Measurements from ENCODE around the gene MRPL53.
A peak's percentile ranks its signal among the peaks of the same experiment; 100 is the strongest.
"Not testable (repeated sequence)": the region's sequence is repeated elsewhere in the genome, so short reads cannot be mapped to it uniquely, and the experiment has no call there.

Gene MRPL53

DNA sequence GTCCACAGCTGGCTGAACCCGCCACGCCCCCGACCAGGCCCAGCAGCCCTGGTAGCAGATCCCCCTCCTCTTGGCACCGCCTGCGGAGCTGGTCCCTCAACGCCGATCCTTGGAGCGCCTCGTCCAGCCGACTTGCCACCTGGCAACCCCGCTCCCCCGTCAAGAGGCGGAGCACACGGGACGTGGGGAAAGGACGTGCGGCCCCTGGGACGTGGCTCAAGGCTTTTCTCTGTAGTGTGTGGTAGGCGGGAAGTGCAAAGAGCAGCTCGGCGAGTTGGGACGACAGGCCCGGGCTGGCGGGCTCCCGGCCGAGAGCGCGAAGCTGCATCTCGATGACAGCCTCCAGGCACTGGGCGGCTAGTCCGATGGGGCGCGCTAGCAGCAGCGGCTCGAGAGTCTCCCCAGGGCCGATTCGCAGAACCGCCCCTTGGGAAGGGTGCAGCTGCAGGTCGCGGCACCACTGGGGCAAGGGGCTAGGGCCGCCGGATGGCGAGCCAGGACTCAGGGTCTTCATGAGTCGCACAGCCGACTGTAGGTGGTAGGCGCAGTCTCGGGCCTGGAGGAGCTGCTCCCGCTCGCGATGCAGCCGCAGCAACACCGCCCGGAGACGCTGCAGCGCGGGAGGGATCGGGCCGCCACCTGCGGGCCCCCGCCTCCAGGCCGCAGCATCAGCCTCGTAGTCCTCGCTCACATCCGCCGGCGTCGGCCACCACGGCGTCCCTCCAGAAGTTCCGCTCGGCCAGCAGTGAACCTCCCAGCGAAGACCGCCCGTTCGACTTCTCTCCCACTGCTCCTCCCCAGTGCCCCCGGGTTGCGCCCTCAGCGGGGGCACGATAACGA is 9.7 kb upstream of the MRPL53 start:
- DNase-seq (ENCODE audit: low spot score), result no peak

DNA sequence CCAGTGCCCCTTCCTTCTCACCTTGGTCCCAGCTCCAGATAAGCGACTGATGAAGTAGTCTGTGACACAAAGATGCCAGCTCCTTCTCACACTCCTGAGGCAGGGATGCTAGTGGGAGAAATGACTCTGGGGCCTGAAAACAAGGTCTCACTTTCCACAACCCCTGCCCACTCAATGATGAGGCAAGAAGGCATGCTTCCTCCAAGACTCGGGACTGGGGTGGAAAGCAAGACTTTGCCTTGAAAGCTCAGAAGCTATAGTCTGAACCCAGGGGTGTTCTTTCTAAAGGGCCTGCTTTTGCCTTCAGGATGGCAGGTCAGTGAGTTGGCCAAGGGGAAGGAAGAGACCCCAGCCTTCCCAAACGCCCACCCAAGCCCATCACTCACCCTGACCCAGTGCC is 9.0 kb upstream of the MRPL53 start:
- DNase-seq (ENCODE audit: low spot score), result no peak

DNA sequence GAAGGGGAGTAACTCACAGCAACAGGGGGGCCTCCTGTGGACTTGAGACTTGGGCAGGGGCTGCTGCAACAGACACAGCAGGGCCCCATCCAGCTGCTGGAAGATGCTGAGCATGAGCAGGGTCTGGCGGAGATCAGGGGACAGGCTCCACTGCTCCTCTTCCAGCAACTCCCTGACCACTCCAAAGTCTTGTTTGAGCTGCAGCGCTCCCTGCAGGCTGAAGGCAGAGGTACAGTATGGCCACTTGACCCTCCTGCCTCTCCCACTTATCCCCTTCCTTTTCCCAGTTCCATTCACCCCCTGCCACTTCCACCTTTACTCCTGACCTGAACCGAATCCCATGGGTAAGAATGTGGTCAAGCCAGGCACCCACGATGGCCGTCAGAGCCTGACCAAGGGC is 2.4 kb upstream of the MRPL53 start:
- no peak for DNase-seq (ENCODE audit: low spot score)

DNA sequence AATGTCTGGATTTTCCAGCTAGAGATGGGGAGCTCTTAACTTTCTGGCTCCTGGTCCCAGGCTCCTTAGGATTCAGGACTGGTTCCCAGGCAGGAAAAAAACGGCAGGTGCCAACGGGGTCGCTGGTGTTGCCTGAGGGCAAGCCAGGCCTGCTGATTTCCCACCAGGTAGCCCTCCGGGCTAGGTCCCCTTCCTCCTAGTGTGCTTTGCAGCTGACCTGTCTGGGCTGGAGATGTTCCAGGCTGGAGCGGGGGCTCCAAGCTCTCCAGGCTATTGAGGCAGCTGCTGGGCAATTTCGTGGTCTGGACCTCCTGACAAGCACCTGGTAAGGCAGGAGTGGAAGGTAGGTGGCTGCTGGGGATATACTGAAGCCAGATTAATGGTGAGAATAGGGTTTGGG is 2.0 kb upstream of the MRPL53 start:
- DNase-seq (ENCODE audit: low spot score), result no peak

DNA sequence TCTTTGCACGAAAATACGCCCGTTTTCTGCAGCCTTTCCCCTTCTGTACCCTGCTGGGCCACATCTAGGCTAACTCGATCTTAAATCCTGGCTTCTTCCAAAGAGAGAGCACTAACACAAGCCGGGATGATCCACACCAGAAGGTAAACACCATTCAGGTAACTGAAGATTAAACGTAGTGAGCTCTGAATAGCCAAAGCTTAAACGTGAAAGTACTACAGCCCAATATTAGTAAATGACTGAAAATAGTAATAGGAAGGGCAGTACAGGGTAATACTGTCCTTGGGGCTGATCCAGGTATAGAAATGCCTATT is 422 bp upstream of the MRPL53 start:
- DNase-seq (ENCODE audit: low spot score), result no peak

DNA sequence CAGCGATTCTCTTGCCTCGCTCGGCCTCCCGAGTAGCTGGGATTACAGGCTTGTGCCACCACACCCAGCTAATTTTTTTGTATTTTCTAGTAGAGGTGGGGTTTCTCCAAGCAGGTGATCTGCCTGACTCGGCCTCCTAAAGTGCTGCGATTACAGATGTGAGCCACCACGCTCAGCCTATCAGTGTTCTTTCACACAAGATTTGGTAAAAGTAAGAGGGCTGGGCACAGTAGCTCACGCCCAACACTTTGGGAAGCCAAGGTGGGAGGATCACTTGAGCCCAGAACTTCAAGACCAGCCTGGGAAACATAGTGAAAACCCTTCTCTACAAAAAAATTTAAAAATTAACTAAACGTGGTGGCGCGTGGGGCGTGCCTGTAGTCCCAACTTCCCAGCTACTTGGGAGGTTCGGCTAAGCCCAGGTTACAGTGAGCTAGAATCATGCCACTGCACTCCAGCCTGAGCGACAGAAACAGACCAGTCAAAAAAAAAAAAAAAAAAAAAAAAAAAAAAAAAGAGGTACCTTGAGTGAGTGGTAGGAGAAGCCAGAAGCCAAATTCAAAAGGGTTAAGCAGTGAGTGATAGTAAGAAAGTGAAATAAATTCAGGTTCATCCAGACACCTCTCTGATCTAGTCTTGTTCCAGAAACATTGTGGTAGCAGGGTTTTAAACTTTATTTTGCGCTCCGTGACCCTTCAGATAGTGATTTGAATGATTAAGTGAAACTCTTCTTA is 981 bp downstream of the MRPL53 start:
- DNase-seq (ENCODE audit: low spot score), result no peak

DNA sequence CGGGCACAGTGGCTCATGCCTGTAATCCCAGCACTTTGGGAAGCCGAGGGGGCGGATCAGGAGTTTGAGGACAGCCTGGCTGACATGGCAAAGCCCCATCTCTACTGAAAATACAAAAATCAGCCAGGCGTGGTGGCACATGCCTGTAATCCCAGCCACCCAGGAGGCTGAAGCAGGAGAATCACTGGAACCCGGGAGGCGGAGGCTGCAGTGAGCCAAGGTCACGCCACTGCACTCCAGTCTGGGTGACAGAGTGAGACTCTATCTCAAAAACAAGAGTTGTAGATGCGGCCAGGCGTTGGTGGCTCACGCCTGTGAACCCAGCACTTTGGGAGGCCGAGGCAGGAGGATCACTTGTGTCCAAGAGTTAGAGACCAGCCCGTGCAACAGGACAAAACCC is 1.7 kb downstream of the MRPL53 start:
- not testable (repeated sequence) for DNase-seq (ENCODE audit: low spot score)

DNA sequence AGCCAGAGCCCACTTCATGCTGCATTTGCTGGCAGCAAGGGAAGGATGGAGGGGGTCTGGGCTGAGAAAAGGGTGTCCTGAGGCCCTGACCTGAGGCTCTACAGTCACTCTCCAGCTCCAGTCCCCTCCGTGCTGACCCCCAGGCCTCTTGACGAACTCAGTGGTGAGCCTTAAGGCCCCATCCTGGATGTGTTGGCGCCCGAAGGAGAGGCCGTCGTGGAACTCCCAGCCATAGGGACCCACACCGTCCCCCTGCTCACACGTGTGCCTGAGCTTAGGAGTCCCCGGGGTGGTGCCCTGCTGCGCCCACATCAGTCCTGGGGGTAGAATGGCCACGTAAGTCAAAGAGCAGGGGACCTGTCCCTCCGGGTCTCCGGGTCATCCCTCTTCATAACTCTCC is 8.1 kb downstream of the MRPL53 start:
- no peak for DNase-seq (ENCODE audit: low spot score)

DNA sequence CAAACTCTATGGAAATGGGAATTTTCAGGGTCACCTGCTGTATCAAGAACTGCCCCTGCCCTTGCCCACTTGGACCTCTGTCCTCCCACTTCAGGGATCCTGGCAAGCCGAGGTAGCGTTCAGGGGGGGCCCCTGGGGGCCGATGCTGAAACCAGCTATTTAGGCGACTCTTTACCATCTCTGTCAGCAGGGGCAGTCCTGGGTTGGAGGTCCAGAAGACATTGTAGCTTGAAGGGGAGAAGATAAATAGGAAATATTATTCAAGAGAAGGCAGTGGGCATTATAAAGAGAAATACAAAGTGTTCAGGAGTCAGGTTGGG is 9.7 kb downstream of the MRPL53 start:
- DNase-seq (ENCODE audit: low spot score), result no peak

DNA sequence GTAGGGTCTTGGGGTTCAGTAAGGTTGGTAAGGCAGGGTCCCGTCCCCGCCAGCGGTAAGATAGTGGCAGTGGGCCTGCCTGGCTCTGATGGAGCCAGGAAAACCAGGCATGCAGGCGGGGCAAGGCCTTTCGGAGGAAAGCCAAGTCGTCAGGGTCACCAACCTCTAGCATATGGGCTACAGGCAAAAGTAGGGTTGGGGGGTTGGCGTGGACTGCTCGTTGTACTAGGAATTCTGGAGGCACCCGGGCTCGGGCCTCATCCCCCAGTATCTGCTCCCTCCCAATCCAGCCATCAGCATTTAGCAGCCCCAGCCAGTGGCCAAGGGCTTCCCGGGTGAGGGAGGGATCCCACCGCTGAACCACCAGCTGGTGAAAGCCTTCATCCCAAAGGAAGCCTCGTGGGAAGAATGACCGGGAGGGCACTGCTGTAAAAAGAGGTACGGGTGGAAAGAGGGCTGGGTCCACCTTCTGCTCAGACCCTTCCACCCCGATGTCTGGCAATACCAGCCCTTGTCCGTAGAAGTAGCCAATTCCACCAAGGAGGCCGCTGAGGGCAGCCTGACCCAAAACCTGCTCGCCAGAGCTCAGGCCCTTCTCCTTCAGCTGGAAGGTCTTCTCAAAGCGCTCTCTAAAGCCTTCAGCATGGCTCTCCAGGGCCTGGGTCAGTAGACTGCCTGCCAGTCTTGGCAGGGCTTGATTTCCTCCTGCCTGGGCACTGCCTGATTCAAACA is 10.3 kb downstream of the MRPL53 start:
- no peak for DNase-seq (ENCODE audit: low spot score)

DNA sequence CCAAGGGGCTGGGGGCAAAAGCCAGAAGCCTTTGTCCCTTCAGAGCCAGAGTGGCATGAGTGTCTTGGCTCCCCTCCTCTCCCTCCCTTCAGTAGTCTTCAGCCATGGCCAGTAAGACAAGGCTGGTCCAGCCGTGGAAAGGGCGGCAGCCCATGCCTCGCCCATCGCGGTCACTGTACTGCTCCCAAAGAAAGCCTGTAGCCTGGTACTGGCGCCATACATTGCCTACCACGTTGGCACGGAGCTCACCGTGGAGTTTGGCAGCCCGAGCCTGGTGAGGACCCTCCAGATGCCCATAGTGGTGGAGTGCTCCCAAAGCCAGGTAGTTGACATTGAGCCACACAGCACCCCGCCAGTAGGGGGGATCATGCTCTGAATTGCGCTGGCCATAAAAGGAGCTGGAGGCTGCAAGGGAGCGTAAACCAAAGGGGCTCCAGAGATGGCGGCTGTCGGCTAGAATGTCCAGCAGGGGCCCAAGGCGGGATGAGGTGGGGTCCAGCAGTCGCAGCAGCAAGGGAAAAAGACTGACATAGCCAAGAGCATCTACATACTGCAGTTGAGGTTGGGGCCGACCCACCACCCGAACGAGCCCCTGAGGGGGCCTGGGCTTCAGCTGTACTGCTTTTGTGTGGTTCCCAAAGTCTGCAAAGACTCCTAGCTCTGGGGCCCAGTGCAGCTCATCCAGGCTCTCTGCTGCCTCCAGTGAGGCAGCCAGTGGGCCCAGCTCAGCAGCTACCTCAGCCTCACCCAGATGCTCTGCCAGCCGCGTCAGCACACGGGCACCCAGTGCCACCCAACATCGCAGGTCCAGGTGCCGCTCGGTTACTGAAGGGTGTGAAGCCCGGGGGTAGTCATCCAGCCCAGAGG is 11.1 kb downstream of the MRPL53 start:
- no peak for DNase-seq (ENCODE audit: low spot score)

DNA sequence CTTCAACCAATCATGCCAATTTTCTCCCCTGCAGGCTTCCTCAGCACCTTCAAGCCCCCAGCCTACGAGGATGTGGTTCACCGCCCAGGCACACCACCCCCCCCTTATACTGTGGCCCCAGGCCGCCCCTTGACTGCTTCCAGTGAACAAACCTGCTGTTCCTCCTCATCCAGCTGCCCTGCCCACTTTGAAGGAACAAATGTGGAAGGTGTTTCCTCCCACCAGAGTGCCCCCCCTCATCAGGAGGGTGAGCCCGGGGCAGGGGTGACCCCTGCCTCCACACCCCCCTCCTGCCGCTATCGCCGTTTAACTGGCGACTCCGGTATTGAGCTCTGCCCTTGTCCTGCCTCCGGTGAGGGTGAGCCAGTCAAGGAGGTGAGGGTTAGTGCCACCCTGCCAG is 12.3 kb downstream of the MRPL53 start:
- DNase-seq (ENCODE audit: low spot score), result not testable (repeated sequence)

DNA sequence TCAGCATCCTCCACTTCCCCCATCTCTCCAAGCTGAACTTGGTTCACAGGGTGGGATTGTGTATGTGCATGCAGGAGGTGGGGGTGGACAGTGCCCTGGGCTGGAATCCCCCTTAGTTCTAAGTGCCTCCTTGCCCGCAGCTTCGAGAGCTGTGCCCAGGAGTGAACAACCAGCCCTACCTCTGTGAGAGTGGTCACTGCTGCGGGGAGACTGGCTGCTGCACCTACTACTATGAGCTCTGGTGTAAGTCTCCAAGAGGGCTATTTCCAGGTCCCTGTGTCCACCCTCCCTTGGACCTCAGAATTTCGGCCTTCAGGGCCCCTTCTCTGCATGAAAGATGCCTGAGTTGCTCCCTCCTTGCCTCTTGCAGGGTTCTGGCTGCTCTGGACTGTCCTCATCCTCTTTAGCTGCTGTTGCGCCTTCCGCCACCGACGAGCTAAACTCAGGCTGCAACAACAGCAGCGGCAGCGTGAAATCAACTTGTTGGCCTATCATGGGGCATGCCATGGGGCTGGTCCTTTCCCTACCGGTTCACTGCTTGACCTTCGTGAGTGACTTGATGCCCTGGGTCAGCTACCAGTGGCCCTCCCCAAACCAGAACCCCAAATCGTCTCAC is 12.9 kb downstream of the MRPL53 start:
- DNase-seq (ENCODE audit: low spot score), result not testable (repeated sequence)

DNA sequence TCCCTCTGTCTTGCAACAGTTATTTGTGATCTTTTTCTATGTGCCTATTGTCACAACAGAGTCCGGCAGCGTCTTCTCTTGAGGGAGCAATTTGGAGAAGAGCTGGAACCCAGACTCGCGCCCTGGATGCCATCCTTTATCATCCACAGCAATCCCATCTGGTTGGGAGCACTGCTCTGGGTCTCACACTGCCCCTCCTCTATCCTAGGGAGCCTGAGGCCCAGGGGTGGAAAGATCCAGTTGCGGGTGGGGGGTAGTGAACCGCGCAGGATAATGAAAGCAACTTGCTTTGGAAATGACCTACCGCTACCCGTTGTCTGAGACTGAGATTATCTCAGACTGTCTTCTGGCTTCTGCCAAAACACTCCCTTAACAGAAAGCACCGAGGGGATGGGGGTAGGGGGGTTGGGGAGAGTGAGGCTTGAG is 13.5 kb downstream of the MRPL53 start:
- DNase-seq (ENCODE audit: low spot score), result no peak

DNA sequence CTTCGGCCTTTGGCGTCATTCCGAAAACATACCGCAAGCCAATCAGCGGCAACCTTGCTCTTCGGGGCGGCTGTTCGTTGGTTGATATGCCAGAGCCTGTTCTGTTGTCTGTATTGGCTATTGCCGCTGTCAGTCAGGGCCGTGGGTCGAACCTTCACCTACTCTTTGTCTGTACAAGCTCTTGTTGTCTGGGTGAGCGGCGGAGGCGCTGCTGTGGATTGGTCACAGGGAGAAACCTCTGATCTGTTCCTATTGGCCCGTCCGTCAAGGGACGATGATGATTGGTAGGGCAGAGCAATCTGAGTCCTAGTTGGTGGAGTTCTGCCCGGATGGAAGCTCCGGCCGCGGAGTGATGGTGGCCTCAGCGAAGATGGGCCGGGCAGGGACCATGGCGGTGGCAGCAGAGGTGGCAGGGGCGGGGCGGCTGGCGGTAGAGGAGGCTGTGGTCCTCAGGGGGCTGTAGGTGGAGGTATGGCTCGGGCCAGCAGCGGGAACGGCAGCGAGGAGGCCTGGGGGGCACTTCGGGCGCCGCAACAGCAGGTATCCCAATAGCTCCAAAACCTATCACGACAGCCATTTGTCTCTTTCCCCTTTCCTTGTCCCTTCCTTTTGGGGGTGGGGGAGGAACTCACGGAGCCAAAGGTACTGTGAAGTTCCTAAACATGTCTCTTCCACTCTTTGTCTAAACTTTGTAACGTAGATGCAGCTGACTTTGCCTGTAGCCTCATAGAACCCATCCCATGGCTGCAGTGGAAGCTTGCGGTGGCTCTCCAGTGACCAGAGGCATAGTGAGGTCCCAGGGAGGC is 14.1 kb downstream of the MRPL53 start, which contains the start of gene WBP1:
Gene WBP1 (plus strand): TSS at position 307 of the 806 bp plus-strand sequence. CDS start 165 bp downstream, at position 472.
- DNase-seq (ENCODE audit: low spot score), result peak; percentile 99

DNA sequence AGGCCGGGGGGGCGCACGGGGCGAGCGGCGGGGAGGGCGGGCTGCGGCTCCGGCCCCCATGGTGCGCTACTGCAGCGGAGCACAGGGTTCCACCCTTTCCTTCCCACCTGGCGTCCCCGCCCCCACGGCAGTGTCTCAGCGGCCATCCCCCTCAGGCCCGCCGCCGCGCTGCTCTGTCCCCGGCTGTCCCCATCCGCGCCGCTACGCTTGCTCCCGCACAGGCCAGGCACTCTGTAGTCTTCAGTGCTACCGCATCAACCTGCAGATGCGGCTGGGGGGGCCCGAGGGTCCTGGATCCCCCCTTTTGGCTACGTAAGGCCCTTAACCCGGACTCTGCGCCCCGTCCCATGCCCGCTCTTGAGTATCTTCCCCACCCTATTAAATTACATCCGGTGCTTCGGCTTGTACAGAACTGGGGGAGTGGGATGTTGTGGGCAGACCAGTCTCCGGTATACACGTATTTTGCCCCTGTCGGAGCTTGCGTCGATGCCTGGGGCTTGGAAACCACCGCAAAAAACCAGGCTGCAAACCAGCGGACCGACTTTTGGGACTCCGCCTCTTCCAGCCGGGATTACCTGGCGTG is 14.8 kb downstream of the MRPL53 start:
- peak; percentile 39 for DNase-seq (ENCODE audit: low spot score)

DNA sequence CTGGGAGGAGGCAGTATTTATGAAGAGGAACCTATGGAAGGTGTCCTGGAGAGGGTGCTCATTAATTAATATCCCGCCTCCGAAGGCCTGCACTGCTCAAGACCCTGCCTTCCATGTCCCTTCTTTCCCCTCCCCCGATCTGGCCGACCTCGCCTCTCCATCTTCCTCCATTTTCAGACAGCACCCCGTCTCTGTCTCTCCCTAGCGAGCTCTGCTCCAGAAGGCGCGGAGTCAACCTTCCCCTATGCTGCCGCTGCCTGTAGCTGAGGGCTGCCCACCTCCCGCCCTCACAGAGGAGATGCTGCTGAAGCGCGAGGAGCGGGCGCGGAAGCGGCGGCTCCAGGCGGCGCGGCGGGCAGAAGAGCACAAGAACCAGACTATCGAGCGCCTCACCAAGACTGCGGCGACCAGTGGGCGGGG is 15.3 kb downstream of the MRPL53 start:
- DNase-seq (ENCODE audit: low spot score), result no peak

DNA sequence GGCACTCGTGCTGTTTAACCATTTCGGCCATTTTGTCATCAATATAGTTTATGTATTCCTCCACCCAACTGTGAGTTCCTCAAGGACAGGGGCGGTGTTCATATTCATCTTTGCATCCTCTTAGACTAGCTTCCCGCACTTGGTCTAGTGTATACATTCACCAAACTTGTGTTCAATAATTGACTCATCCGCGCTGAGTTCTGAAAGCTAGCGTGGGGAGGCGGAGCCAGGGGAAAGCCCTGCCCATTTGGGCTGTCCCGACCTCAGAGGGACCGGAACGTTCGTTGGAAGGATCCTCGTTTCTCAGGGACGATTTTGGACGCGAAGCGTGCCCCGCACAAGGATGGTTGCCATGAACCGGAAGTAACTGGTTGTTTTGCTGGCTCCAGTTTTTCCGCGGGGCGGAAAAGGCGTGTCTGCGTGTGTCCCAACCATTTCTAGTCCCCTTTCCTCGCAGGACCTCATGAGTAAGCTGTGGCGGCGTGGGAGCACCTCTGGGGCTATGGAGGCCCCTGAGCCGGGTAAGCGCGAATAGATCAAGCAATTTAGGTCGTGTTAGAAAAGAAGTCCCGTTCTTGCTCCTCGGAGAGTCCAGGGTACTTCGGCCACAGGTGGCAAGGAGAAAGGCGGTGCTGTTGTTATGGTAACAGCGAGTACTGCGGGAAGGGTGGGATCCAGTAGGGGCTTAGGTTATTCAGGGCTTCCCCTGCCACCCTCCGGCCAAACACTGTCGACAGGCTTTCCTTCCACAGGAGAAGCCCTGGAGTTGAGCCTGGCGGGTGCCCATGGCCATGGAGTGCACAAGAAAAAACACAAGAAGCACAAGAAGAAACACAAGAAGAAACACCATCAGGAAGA is 17.6 kb downstream of the MRPL53 start, which contains the start of gene INO80B:
Gene INO80B (plus strand): TSS at position 434 of the 858 bp plus-strand sequence. CDS start 30 bp downstream, at position 464.
- DNase-seq (ENCODE audit: low spot score), result peak; percentile 97

DNA sequence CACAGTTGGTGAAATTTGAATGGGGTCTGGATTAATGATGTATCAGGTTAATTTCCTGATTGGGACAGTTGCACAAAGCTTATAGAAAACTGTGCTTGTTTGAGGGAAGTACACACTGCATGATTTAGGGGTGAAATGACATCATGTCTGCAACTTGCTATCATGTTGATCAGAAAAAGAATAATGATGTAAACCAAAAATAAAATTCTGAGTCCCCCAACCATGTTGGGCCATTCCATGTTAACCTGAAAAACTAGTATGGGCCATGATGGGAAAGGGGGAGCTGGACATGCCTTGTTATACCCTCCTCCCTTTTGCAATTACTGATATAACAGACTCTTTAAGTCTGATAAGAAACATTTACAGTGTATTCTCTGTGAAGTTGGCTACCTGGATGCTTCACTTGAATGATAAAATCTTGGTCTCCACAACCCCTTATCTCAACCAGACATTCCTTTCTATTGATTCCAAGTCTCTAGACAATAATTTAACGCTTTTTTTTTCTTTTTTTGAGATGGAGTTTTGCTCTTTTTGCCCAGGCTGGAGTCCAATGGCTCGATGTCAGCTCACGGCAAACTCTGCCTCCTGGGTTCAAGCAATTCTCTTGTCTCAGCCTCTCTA is 21.8 kb downstream of the MRPL53 start:
- no peak for DNase-seq (ENCODE audit: low spot score)
